ENCODE data around the gene CD80. TPM values are rescaled to one million over a fixed set of nuclear protein-coding genes. Genes with fewer than 3 reads are reported as not detected.

CD80 gene
- polyA plus RNA-seq, 1 donor (not counting 4 experiments of a cell fraction or from before 2014, with no cell fraction given), result not detected

DNA sequence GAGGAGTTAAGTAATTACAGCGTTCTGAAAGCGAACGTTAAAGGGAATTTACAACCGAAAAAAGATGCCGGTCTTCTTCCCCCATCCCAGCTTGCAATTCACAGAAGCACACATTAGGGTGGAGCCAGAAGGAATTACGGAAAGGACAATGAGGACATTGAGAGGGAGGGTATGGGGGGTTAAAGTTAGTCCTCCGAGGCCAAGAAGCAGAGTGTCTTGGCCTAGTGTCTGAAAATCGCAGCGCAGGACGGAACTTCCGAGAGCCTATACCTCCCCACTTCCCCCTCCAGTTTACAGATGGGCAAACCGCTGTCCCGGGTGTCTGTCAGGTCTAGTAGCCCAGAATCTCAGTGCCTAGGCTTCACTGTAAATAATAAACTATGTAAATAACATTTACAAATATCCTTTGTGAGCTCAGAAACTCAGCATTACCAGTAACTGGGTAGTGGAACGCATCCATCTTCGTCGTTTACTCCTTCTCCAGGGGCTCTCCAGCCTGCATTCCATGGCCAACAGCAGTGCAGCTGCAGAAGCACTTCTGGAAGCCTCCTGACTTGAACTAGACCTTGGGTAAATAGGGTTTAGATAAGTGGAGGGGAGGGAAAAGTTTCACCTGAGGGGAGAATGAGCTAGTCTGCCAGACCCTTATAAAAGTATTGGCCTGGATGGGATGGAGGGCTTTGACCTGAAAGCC lies 20.8 kb upstream of the CD80 start:
- FAIRE-seq (no peak), DNase-seq (ENCODE audit: low read depth, low spot score) (no peak)
- Histone ChIP-seq H3K4me1 (ENCODE audit: control insufficient read depth, extremely low read depth, insufficient read depth, low read length) (peaks cover 5% of the 10 kb centered on the region), H2AFZ (ENCODE audit: control insufficient read depth, low read length) (peak overlapping the region; percentile 90), H3K9me1 (ENCODE audit: control insufficient read depth, extremely low read depth, insufficient read depth, low read length) (no peaks in the 10 kb centered on the region), H3K9ac (ENCODE audit: control insufficient read depth, extremely low read depth, insufficient read depth, low read length) (peak overlapping the region; percentile 70), H3K79me2 (ENCODE audit: control insufficient read depth, insufficient read depth, low read length) (no peaks in the 10 kb centered on the region), H3K9me3 (ENCODE audit: control insufficient read depth, low read depth, low read length) (no peaks in the 10 kb centered on the region), H3K4me2 (ENCODE audit: control insufficient read depth, extremely low read depth, insufficient read depth, low read depth, low read length) (peak overlapping the region; percentile 83), H3K27ac (ENCODE audit: control insufficient read depth, insufficient read depth, low read length) (no peak overlapping the region), H3K27me3 (ENCODE audit: control insufficient read depth, extremely low read depth, insufficient read depth, low read length) (no peaks in the 10 kb centered on the region), H4K20me1 (ENCODE audit: control insufficient read depth, extremely low read depth, insufficient read depth, low read length) (no peaks in the 10 kb centered on the region), H3K36me3 (ENCODE audit: control insufficient read depth in 2 of 2, extremely low read depth in 1 of 2, insufficient read depth in 2 of 2, low read length in 2 of 2) (no peaks in the 10 kb centered on the region), H3K4me3 (ENCODE audit: control insufficient read depth in 2 of 3, extremely low read depth in 1 of 3, insufficient read depth in 2 of 3, low read depth in 1 of 3, low read length in 3 of 3) (peak overlapping the region; percentile 50 to 68 (median 67))
- dilution Hi-C loops (cut with MboI; ENCODE audit: extremely low pct_ligation_motif_present, low sequenced_read_pairs), result no loop called here
- no peak for TF ChIP-seq EZH2 (IDR thresholded peaks at IDR 0.05; ENCODE audit: low read length)
- TF ChIP-seq, protein P1, sequence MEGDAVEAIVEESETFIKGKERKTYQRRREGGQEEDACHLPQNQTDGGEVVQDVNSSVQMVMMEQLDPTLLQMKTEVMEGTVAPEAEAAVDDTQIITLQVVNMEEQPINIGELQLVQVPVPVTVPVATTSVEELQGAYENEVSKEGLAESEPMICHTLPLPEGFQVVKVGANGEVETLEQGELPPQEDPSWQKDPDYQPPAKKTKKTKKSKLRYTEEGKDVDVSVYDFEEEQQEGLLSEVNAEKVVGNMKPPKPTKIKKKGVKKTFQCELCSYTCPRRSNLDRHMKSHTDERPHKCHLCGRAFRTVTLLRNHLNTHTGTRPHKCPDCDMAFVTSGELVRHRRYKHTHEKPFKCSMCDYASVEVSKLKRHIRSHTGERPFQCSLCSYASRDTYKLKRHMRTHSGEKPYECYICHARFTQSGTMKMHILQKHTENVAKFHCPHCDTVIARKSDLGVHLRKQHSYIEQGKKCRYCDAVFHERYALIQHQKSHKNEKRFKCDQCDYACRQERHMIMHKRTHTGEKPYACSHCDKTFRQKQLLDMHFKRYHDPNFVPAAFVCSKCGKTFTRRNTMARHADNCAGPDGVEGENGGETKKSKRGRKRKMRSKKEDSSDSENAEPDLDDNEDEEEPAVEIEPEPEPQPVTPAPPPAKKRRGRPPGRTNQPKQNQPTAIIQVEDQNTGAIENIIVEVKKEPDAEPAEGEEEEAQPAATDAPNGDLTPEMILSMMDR (optimal IDR thresholded peaks at IDR 0.05 in 1 of 3, IDR thresholded peaks at IDR 0.05 in 1 of 3, conservative IDR thresholded peaks at IDR 0.05 in 1 of 3; ENCODE audit: extremely low read depth in 1 of 3, insufficient read depth in 2 of 3, low read length in 3 of 3), result no peak

- H3K9me3 ChIP-seq (ENCODE audit: control insufficient read depth, low read depth, low read length), result no peaks in the 10 kb centered on the region
- H3K79me2 ChIP-seq (ENCODE audit: control insufficient read depth, insufficient read depth, low read length), result no peaks in the 10 kb centered on the region
- H4K20me1 ChIP-seq (ENCODE audit: control insufficient read depth, extremely low read depth, insufficient read depth, low read length), result no peaks in the 10 kb centered on the region
- FAIRE-seq (no peak), DNase-seq (ENCODE audit: low read depth, low spot score) (no peak)
- H3K27me3 ChIP-seq (ENCODE audit: control insufficient read depth, extremely low read depth, insufficient read depth, low read length), result no peaks in the 10 kb centered on the region
- dilution Hi-C loops (cut with MboI; ENCODE audit: extremely low pct_ligation_motif_present, low sequenced_read_pairs), result no loop called here
- peak within 1 kb of the TSS; percentile 70 for H3K9ac ChIP-seq (ENCODE audit: control insufficient read depth, extremely low read depth, insufficient read depth, low read length)
- H3K27ac ChIP-seq (ENCODE audit: control insufficient read depth, insufficient read depth, low read length), result no peak within 1 kb of the TSS
- peak within 1 kb of the TSS; percentile 90 for H2AFZ ChIP-seq (ENCODE audit: control insufficient read depth, low read length)
- no peaks in the 10 kb centered on the region for H3K9me1 ChIP-seq (ENCODE audit: control insufficient read depth, extremely low read depth, insufficient read depth, low read length)
- TF ChIP-seq EZH2 (IDR thresholded peaks at IDR 0.05; ENCODE audit: low read length), result no peak
- peaks cover 5% of the 10 kb centered on the region for H3K4me1 ChIP-seq (ENCODE audit: control insufficient read depth, extremely low read depth, insufficient read depth, low read length)
- no peaks in the 10 kb centered on the region for H3K36me3 ChIP-seq (ENCODE audit: control insufficient read depth in 2 of 2, extremely low read depth in 1 of 2, insufficient read depth in 2 of 2, low read length in 2 of 2)
- peak within 1 kb of the TSS; percentile 50 to 68 (median 67) for H3K4me3 ChIP-seq (ENCODE audit: control insufficient read depth in 2 of 3, extremely low read depth in 1 of 3, insufficient read depth in 2 of 3, low read depth in 1 of 3, low read length in 3 of 3)
- H3K4me2 ChIP-seq (ENCODE audit: control insufficient read depth, extremely low read depth, insufficient read depth, low read depth, low read length), result peak within 1 kb of the TSS; percentile 83
These were observed 20.1 kb upstream of the CD80 start, which contains the start of gene ADPRH for GRCh38 chr3:119579366-119580066. TSS of gene ADPRH (plus strand) at chr3:119579492. CDS start at chr3:119582170, 2,678 bp downstream.
